ENCODE results near the gene CTNS.

CTNS gene

DNA sequence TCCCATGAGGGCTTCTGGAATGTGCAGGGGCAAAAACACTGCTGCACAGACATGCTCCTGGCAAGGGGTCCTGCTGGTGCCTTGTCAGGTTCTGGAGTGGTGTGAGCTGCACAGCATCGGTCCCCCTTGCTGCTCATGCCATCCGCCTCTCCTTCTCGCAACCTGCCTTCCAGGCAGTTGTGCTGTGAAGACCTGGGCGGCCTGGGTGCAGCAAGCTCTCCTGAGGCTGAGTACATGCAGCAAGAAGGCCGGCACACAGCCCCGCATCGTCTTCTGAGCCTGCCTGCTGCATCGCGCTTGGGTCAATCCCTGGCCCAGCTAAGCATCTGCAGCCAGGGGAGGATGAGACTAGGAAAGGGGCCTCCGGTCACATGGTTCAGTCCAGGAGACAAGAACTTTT, 26.9 kb upstream of the CTNS start:
- Mint-ChIP-seq H3K4me3 (no peak overlapping the region), H3K9me3 (no peaks in the 10 kb centered on the region), H3K4me1 (ENCODE audit: low read depth) (no peaks in the 10 kb centered on the region), H3K36me3 (ENCODE audit: low read depth) (peaks cover 24% of the 10 kb centered on the region), H3K27ac (no peak overlapping the region), H3K27me3 (no peaks in the 10 kb centered on the region)

GRCh38 chr17:3610523-3610922, 26.0 kb upstream of the CTNS start:
- Mint-ChIP-seq H3K9me3 (no peaks in the 10 kb centered on the region), H3K27ac (no peak overlapping the region), H3K4me3 (no peak overlapping the region), H3K36me3 (ENCODE audit: low read depth) (peaks cover 32% of the 10 kb centered on the region), H3K27me3 (no peaks in the 10 kb centered on the region), H3K4me1 (ENCODE audit: low read depth) (no peaks in the 10 kb centered on the region)

DNA sequence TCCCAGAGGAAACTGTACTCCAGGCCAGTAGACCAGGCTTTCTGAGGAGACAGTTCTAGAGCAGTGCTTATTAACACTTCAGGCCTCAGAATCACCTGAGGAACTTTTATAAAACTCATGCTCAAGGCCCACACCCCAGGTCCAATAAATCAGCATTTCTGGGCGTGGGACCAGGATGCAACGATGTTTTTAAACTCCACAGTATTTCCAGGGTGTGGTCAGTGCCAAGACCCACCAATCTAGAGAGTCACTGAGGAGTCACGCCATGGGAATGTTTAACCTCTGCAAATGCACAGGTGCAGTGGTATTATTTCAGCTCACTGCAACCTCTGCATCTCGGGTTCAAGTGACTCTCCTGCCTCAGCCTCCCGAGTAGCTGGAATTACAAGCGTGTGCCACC, 23.4 kb upstream of the CTNS start:
- H3K4me1 Mint-ChIP-seq (ENCODE audit: low read depth): no peaks in the 10 kb centered on the region

GRCh38 chr17:3615160-3615870, 21.2 kb upstream of the CTNS start:
- H3K9me3 Mint-ChIP-seq: peaks cover 7% of the 10 kb centered on the region
- H3K4me3 Mint-ChIP-seq: no peak overlapping the region
- H3K27ac Mint-ChIP-seq: no peak overlapping the region
- no peaks in the 10 kb centered on the region for H3K4me1 Mint-ChIP-seq (ENCODE audit: low read depth)
- no peaks in the 10 kb centered on the region for H3K27me3 Mint-ChIP-seq
- H3K36me3 Mint-ChIP-seq (ENCODE audit: low read depth): peaks cover 57% of the 10 kb centered on the region

More for the DNA sequence above, 23.4 kb upstream of the CTNS start:
- Mint-ChIP-seq H3K4me3 (no peak overlapping the region), H3K27ac (no peak overlapping the region), H3K27me3 (no peaks in the 10 kb centered on the region), H3K36me3 (ENCODE audit: low read depth) (peaks cover 54% of the 10 kb centered on the region), H3K9me3 (peaks cover 4% of the 10 kb centered on the region)

- Mint-ChIP-seq H3K27ac (no peak overlapping the region), H3K36me3 (ENCODE audit: low read depth) (peaks cover 55% of the 10 kb centered on the region), H3K4me3 (no peak overlapping the region), H3K4me1 (ENCODE audit: low read depth) (no peaks in the 10 kb centered on the region), H3K27me3 (no peaks in the 10 kb centered on the region), H3K9me3 (peaks cover 7% of the 10 kb centered on the region)
These were observed 15.3 kb upstream of the CTNS start for GRCh38 chr17:3621146-3621720.

DNA sequence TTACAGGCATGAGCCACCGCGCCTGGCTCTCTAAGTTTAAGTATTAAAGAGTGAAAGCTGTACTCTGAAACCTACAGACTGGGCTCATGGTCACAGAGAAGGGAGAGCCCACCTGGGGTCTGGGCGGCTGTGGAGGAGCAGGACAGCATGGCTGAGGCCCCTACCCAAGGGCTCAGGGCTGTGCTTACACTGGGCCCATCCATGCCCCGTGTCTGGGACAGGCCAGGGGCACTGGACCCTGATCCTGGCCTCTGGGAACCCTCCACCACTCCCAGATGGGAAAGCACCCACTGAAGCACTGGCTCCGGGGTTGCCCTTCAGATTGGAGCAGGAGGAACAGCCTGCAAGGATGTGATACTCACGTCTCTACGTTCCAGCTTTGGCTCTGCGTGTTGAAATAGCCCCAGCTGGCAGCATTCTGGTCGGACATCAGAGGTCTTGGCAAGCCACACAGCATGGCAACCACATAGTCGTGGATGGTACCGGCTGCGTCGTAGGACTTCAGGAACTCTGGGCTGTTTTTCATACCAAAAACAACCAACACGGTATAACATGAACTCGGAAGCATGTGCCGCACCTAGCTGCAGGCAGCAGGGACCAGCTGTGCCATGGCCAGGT, 13.5 kb upstream of the CTNS start:
- Mint-ChIP-seq H3K36me3 (ENCODE audit: low read depth) (peaks cover 47% of the 10 kb centered on the region), H3K4me1 (ENCODE audit: low read depth) (no peaks in the 10 kb centered on the region), H3K27me3 (no peaks in the 10 kb centered on the region), H3K9me3 (peaks cover 3% of the 10 kb centered on the region), H3K27ac (no peak overlapping the region), H3K4me3 (no peak overlapping the region)

GRCh38 chr17:3626831-3627768, 9.5 kb upstream of the CTNS start:
- no peaks in the 10 kb centered on the region for H3K4me1 Mint-ChIP-seq (ENCODE audit: low read depth)
- no peaks in the 10 kb centered on the region for H3K9me3 Mint-ChIP-seq
- no peak overlapping the region for H3K27ac Mint-ChIP-seq
- H3K4me3 Mint-ChIP-seq: no peak overlapping the region
- no peaks in the 10 kb centered on the region for H3K27me3 Mint-ChIP-seq
- peaks cover 38% of the 10 kb centered on the region for H3K36me3 Mint-ChIP-seq (ENCODE audit: low read depth)

DNA sequence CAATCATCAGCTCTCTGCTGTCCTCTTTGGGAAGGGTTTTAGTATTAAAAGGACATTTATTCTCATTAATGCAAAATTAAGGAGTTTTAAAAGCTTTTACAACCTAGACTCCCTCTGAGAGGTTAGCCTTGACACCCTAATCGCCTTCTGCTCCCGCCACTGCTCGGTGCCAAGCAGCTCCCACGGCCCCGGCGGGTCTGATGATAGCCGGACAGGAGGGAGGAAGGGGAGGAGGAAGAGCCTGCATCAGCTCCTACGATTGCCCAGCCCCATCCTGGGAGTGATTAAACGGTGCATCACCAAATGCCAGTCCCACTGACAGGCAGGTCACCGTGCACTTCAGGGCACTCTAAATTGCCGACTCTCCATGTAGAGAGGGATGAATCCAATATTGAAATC, 8.8 kb upstream of the CTNS start:
- peaks cover 44% of the 10 kb centered on the region for H3K36me3 Mint-ChIP-seq (ENCODE audit: low read depth)
- no peak overlapping the region for H3K4me3 Mint-ChIP-seq

DNA sequence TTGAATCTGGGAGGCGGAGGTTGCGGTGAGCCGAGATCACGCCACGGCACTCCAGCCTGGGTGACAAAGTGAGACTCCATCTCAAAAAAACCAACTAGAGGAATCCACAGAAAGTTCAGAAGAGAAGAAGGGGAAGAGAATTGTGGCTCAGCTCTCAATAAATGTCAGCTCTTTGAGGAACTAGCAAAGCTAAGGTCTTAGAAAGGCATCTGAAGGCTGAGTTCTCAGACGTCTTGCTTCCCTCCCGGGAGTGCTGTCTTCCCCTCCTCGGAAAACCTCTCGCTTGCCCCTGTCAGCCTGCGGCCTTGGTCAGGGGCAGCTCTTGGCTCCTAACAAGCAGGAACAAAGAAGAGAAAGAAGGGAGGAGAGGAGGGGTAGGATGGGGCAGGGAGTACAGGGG, 5.8 kb upstream of the CTNS start:
- no peak overlapping the region for H3K4me3 Mint-ChIP-seq
- no peaks in the 10 kb centered on the region for H3K27me3 Mint-ChIP-seq
- peaks cover 37% of the 10 kb centered on the region for H3K36me3 Mint-ChIP-seq (ENCODE audit: low read depth)
- no peak overlapping the region for H3K27ac Mint-ChIP-seq
- H3K9me3 Mint-ChIP-seq: no peaks in the 10 kb centered on the region
- H3K4me1 Mint-ChIP-seq (ENCODE audit: low read depth): peaks cover 15% of the 10 kb centered on the region

More for the DNA sequence above, 8.8 kb upstream of the CTNS start:
- H3K27me3 Mint-ChIP-seq: no peaks in the 10 kb centered on the region
- H3K9me3 Mint-ChIP-seq: no peaks in the 10 kb centered on the region
- no peak overlapping the region for H3K27ac Mint-ChIP-seq
- H3K4me1 Mint-ChIP-seq (ENCODE audit: low read depth): no peaks in the 10 kb centered on the region

GRCh38 chr17:3632287-3632686, 4.3 kb upstream of the CTNS start:
- no peak overlapping the region for H3K27ac Mint-ChIP-seq
- H3K36me3 Mint-ChIP-seq (ENCODE audit: low read depth): peaks cover 27% of the 10 kb centered on the region
- no peaks in the 10 kb centered on the region for H3K27me3 Mint-ChIP-seq
- no peaks in the 10 kb centered on the region for H3K9me3 Mint-ChIP-seq
- no peak overlapping the region for H3K4me3 Mint-ChIP-seq
- H3K4me1 Mint-ChIP-seq (ENCODE audit: low read depth): peaks cover 18% of the 10 kb centered on the region

DNA sequence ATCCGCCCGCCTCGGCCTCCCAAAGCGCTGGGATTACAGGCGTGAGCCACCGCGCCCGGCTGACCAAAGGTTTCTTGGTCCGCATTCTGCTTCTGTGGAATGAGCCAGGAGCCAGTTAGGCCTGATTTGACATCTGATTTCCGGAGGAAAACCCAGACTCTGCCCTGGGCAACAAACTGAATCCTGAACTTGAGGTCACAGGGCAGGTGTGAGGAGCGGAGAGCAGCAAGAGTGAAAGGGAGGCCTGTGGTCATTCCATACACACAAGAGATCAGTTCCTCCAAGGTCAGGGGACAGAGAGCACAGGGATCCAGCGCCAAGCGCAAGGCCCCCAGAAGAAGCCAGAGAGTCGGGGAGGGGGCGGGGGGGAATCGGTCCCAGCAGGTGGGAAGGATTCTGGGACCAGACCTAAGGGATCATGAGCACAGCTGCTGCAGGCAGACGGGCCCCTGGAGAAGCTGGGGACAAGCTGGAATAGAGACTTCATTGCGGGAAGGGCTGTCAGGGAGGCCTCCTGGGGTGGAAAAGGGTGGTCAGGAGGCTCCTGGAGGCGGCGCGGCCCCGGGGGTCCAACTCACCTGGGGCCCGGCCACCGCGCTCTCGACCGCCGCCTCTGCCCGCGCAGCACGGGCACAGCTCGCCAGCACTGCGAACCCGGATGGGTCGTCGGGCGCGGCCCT, 946 bp upstream of the CTNS start:
- Mint-ChIP-seq H3K4me3 (peak overlapping the region; percentile 89), H3K27me3 (no peaks in the 10 kb centered on the region), H3K9me3 (no peaks in the 10 kb centered on the region), H3K4me1 (ENCODE audit: low read depth) (peaks cover 46% of the 10 kb centered on the region), H3K36me3 (ENCODE audit: low read depth) (peaks cover 21% of the 10 kb centered on the region), H3K27ac (no peak overlapping the region)

DNA sequence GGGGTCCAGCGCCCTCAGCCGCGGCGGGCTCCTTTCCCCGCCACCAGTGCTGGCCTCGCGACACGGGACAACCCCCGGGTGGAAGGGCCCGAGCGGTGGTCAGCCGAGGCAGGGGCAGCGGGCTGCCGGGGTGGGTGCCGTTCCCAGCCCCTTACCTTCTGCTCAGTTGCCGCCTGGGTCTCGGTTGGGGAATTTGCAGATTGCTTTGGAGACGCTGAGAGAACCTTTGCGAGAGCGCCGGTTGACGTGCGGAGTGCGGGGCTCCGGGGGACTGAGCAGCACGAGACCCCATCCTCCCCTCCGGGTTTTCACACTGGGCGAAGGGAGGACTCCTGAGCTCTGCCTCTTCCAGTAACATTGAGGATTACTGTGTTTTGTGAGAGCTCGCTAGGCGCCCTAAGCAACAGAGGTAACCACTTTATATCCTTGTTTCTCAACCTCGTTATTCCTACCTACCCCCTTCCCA, 381 bp downstream of the CTNS start:
- peak overlapping the region; percentile 89 for H3K4me3 Mint-ChIP-seq
- no peaks in the 10 kb centered on the region for H3K27me3 Mint-ChIP-seq
- peaks cover 51% of the 10 kb centered on the region for H3K4me1 Mint-ChIP-seq (ENCODE audit: low read depth)
- peaks cover 21% of the 10 kb centered on the region for H3K36me3 Mint-ChIP-seq (ENCODE audit: low read depth)
- H3K27ac Mint-ChIP-seq: no peak overlapping the region
- H3K9me3 Mint-ChIP-seq: no peaks in the 10 kb centered on the region

GRCh38 chr17:3639981-3640596, 3.5 kb downstream of the CTNS start:
- Mint-ChIP-seq H3K36me3 (ENCODE audit: low read depth) (peaks cover 17% of the 10 kb centered on the region), H3K4me3 (peak overlapping the region; percentile 63), H3K27me3 (no peaks in the 10 kb centered on the region), H3K9me3 (no peaks in the 10 kb centered on the region), H3K27ac (peak overlapping the region; percentile 84), H3K4me1 (ENCODE audit: low read depth) (peaks cover 53% of the 10 kb centered on the region)

GRCh38 chr17:3641014-3641413, 4.5 kb downstream of the CTNS start:
- Mint-ChIP-seq H3K9me3 (no peaks in the 10 kb centered on the region), H3K4me1 (ENCODE audit: low read depth) (peaks cover 54% of the 10 kb centered on the region), H3K4me3 (no peak overlapping the region), H3K27me3 (no peaks in the 10 kb centered on the region), H3K36me3 (ENCODE audit: low read depth) (peaks cover 17% of the 10 kb centered on the region), H3K27ac (peak overlapping the region; percentile 45)
